Neural cell (in vitro differentiated cells): ENCODE results near the gene ABHD12B. TPM values are rescaled to one million over a fixed set of nuclear protein-coding genes. Genes with fewer than 3 reads are reported as not detected.

Experiments
- H2AFZ ChIP-seq: fragments of 200-600, 300-800 bp; sonication (generic), shearing (Covaris generic); 2 replicates; pipeline ENCODE4 v1.6.0; 2014; ENCODE audit warnings: low read depth, mild to moderate bottlenecking, antibody characterized with exemption, low read length, moderate library complexity
- H3F3A ChIP-seq: fragments of 200-600 bp; shearing (Covaris generic); 2 replicates; pipeline ENCODE4 v1.6.1; 2016; ENCODE audit warnings: mild to moderate bottlenecking, moderate library complexity, mixed read lengths, antibody characterized with exemption, low read length; ENCODE audit not compliant: insufficient read depth, poor library complexity, severe bottlenecking
- H3K27ac ChIP-seq: fragments of 200-600, 300-800 bp; sonication (generic), shearing (Covaris generic); 2 replicates; pipeline ENCODE4 v1.5.1; 2014; ENCODE audit warnings: mild to moderate bottlenecking, low read length, moderate library complexity
- H3K27me3 ChIP-seq: fragments of 300-800, 200-600 bp; sonication (generic), shearing (Covaris generic); 2 replicates; pipeline ENCODE4 v1.6.0; 2014; ENCODE audit warnings: mild to moderate bottlenecking, low read depth, low read length, moderate library complexity; ENCODE audit not compliant: insufficient read depth
- H3K36me3 ChIP-seq: fragments of 300-800, 200-600 bp; sonication (generic), shearing (Covaris generic); 2 replicates; pipeline ENCODE4 v1.5.1; 2014; ENCODE audit warnings: mild to moderate bottlenecking, antibody characterized with exemption, low read length, moderate library complexity; ENCODE audit not compliant: insufficient read depth
- H3K4me2 ChIP-seq: fragments of 300-800, 200-600 bp; sonication (generic), shearing (Covaris generic); 2 replicates; pipeline ENCODE4 v1.6.0; 2014; ENCODE audit warnings: mild to moderate bottlenecking, low read length
- H3K4me3 ChIP-seq: fragments of 300-800, 200-600 bp; sonication (generic), shearing (Covaris generic); 2 replicates; pipeline ENCODE4 v1.5.1; 2014; ENCODE audit warnings: mild to moderate bottlenecking, low read length, moderate library complexity
- H3K79me2 ChIP-seq: fragments of 200-600 bp; shearing (Covaris generic); replicated peaks from 2 replicates; pipeline ENCODE4 v1.6.0; 2014; ENCODE audit warnings: mild to moderate bottlenecking, low read length, moderate library complexity; ENCODE audit not compliant: insufficient read depth
- H3K9ac ChIP-seq: fragments of 300-800, 200-600 bp; sonication (generic), shearing (Covaris generic); 2 replicates; pipeline ENCODE4 v1.6.1; 2016; ENCODE audit warnings: mild to moderate bottlenecking, low read length, mixed read lengths
- H3K9me2 ChIP-seq: fragments of 200-600 bp; shearing (Covaris generic); 2 replicates; pipeline ENCODE4 v1.6.1; 2016; ENCODE audit warnings: mild to moderate bottlenecking, low read length, mixed read lengths; ENCODE audit not compliant: insufficient read depth
- H3K9me3 ChIP-seq: fragments of 200-600, 300-800 bp; sonication (generic), shearing (Covaris generic); 2 replicates; pipeline ENCODE4 v1.6.1; 2016; ENCODE audit warnings: mild to moderate bottlenecking, mixed run types, low read length, moderate library complexity, mixed read lengths
- H4K20me1 ChIP-seq: fragments of 200-600 bp; shearing (Covaris generic); 2 replicates; pipeline ENCODE4 v1.6.1; 2016; ENCODE audit warnings: mild to moderate bottlenecking, mixed run types; ENCODE audit not compliant: insufficient read depth
- EP300 ChIP-seq: fragments of 450-650 bp; conservative IDR thresholded peaks from 2 replicates; pipeline ENCODE4 v1.6.1; 2014; ENCODE audit warnings: antibody characterized with exemption, mild to moderate bottlenecking, moderate library complexity; ENCODE audit not compliant: poor library complexity, severe bottlenecking
- EZH2 ChIP-seq: fragments of 200-600, 300-800 bp; shearing (Covaris generic), sonication (generic); IDR thresholded peaks from 2 replicates; pipeline ENCODE4 v1.6.1; 2014; ENCODE audit warnings: antibody characterized with exemption, low read length, borderline replicate concordance, mild to moderate bottlenecking; ENCODE audit not compliant: insufficient read depth, poor library complexity, severe bottlenecking
- MXI1 ChIP-seq: fragments of 450-650 bp; conservative IDR thresholded peaks from 2 replicates; pipeline ENCODE4 v1.6.1; 2014; ENCODE audit warnings: antibody characterized with exemption, mild to moderate bottlenecking; ENCODE audit not compliant: poor library complexity, severe bottlenecking
- POLR2AphosphoS5 ChIP-seq: IDR thresholded peaks from 2 replicates; pipeline ENCODE4 v1.6.1; 2012
- RAD21 ChIP-seq: fragments of 450-650 bp; conservative IDR thresholded peaks from 2 replicates; pipeline ENCODE4 v1.6.1; 2014; ENCODE audit warnings: antibody characterized with exemption, mild to moderate bottlenecking, moderate library complexity
- SMC3 ChIP-seq: fragments of 450-650 bp; conservative IDR thresholded peaks from 2 replicates; pipeline ENCODE4 v1.6.1; 2014; ENCODE audit warnings: antibody characterized with exemption, mild to moderate bottlenecking, moderate library complexity; ENCODE audit not compliant: poor library complexity
- TAF1 ChIP-seq: IDR thresholded peaks from 2 replicates; pipeline ENCODE4 v1.6.1; 2012; ENCODE audit warnings: low read depth
- polyA plus RNA-seq: library from polyadenylated mRNA; depleted of rRNA; stranded (reverse); fragments of >200 nt; gene quantifications from 2 replicates; pipeline ENCODE4 v1.2.3, GENCODE V29; 2014
- TF ChIP-seq, protein P1 (sequence below): IDR thresholded peaks from 2 replicates; pipeline ENCODE4 v1.6.1; 2012; ENCODE audit warnings: borderline replicate concordance
- TF ChIP-seq, protein P2 (sequence below): fragments of 450-650 bp; IDR thresholded peaks from 2 replicates; pipeline ENCODE4 v1.5.1; 2014; ENCODE audit warnings: antibody characterized with exemption, mild to moderate bottlenecking, moderate library complexity; ENCODE audit not compliant: poor library complexity, severe bottlenecking

Gene ABHD12B
- polyA plus RNA-seq, 1 donor from 2014 or later, result not detected

GRCh38 chr14:50854521-50854920, 17.3 kb upstream of the ABHD12B start:
- Histone ChIP-seq H3K9me3 (no peaks in the 10 kb centered on the region), H3K4me3 (no peak overlapping the region), H3K36me3 (no peaks in the 10 kb centered on the region), H3K27me3 (no peaks in the 10 kb centered on the region), H3K79me2 (no peaks in the 10 kb centered on the region), H3K27ac (no peak overlapping the region), H3K4me2 (no peak overlapping the region), H3K9me2 (no peaks in the 10 kb centered on the region), H3K9ac (no peak overlapping the region), H2AFZ (no peak overlapping the region), H4K20me1 (no peaks in the 10 kb centered on the region), H3F3A (no peaks in the 10 kb centered on the region)
- TF ChIP-seq, protein P1, sequence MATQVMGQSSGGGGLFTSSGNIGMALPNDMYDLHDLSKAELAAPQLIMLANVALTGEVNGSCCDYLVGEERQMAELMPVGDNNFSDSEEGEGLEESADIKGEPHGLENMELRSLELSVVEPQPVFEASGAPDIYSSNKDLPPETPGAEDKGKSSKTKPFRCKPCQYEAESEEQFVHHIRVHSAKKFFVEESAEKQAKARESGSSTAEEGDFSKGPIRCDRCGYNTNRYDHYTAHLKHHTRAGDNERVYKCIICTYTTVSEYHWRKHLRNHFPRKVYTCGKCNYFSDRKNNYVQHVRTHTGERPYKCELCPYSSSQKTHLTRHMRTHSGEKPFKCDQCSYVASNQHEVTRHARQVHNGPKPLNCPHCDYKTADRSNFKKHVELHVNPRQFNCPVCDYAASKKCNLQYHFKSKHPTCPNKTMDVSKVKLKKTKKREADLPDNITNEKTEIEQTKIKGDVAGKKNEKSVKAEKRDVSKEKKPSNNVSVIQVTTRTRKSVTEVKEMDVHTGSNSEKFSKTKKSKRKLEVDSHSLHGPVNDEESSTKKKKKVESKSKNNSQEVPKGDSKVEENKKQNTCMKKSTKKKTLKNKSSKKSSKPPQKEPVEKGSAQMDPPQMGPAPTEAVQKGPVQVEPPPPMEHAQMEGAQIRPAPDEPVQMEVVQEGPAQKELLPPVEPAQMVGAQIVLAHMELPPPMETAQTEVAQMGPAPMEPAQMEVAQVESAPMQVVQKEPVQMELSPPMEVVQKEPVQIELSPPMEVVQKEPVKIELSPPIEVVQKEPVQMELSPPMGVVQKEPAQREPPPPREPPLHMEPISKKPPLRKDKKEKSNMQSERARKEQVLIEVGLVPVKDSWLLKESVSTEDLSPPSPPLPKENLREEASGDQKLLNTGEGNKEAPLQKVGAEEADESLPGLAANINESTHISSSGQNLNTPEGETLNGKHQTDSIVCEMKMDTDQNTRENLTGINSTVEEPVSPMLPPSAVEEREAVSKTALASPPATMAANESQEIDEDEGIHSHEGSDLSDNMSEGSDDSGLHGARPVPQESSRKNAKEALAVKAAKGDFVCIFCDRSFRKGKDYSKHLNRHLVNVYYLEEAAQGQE, result no peak
- TF ChIP-seq, protein P2, sequence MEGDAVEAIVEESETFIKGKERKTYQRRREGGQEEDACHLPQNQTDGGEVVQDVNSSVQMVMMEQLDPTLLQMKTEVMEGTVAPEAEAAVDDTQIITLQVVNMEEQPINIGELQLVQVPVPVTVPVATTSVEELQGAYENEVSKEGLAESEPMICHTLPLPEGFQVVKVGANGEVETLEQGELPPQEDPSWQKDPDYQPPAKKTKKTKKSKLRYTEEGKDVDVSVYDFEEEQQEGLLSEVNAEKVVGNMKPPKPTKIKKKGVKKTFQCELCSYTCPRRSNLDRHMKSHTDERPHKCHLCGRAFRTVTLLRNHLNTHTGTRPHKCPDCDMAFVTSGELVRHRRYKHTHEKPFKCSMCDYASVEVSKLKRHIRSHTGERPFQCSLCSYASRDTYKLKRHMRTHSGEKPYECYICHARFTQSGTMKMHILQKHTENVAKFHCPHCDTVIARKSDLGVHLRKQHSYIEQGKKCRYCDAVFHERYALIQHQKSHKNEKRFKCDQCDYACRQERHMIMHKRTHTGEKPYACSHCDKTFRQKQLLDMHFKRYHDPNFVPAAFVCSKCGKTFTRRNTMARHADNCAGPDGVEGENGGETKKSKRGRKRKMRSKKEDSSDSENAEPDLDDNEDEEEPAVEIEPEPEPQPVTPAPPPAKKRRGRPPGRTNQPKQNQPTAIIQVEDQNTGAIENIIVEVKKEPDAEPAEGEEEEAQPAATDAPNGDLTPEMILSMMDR, result no peak
- no peak for TF ChIP-seq POLR2AphosphoS5
- no peak for TF ChIP-seq SMC3
- no peak for TF ChIP-seq RAD21
- no peak for TF ChIP-seq EZH2
- TF ChIP-seq TAF1, result no peak
- no peak for TF ChIP-seq MXI1
- no peak for TF ChIP-seq EP300

DNA sequence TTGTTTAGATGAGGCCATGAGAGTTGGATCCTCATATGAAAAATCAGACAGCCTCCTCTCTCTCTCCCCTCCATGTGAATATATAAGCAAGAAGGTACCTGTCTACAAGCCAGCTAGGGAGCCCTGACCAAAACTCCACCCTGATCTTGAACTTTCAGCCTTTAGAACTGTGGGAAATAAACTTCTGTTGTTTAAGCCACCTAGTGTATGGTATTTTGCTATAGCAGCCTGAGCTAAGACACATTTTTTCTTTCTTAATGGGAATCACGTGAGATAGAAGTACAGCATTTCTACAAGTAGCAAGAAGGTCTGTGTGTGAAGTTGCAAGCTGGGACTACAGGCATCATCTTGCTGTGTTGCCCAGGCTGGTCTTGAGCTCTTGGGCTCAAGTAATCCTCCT, 16.3 kb upstream of the ABHD12B start:
- H3F3A ChIP-seq, result no peaks in the 10 kb centered on the region
- no peaks in the 10 kb centered on the region for H3K9me2 ChIP-seq
- H3K27ac ChIP-seq, result no peak overlapping the region
- H3K27me3 ChIP-seq, result no peaks in the 10 kb centered on the region
- no peaks in the 10 kb centered on the region for H4K20me1 ChIP-seq
- H3K36me3 ChIP-seq, result no peaks in the 10 kb centered on the region
- TF ChIP-seq, protein P2, result no peak
- TF ChIP-seq TAF1, result no peak
- no peak for TF ChIP-seq EP300
- TF ChIP-seq MXI1, result no peak
- H3K9ac ChIP-seq, result no peak overlapping the region
- no peaks in the 10 kb centered on the region for H3K9me3 ChIP-seq
- no peak overlapping the region for H2AFZ ChIP-seq
- no peaks in the 10 kb centered on the region for H3K79me2 ChIP-seq
- H3K4me3 ChIP-seq, result no peak overlapping the region
- H3K4me2 ChIP-seq, result no peak overlapping the region
